OCI-LY7 (cell line): Measurements from ENCODE around the gene FMN1. TPM values are rescaled to one million over a fixed set of nuclear protein-coding genes. Genes with fewer than 3 reads are reported as not detected.

Source experiments
- BruUV-seq: library from RNA; stranded (reverse); fragments of 400-500 nt; replicated peaks from 2 replicates; lab custom pipeline; 2021; lab: Mats Ljungman, UMichigan
- CTCF ChIA-PET: fragments of 300-600 bp; sonication (Branson Sonifier 250); formaldehyde crosslinking; loops from one replicate; lab custom pipeline; 2022; ENCODE audit warnings: antibody characterized with exemption; ENCODE audit not compliant: unreplicated experiment; lab: Charles Lee
- POLR2A ChIA-PET: fragments of 300-600 bp; sonication (Branson Sonifier 250); formaldehyde crosslinking; loops from one replicate; lab custom pipeline; 2022; ENCODE audit warnings: antibody characterized with exemption; lab: Charles Lee
- DNase-seq: peaks from one replicate; pipeline ENCODE4 v3.0.0-alpha.2; 2015; ENCODE audit warnings: low spot score
- H2AFZ ChIP-seq: fragments of 200-600 bp; sonication (generic), shearing (Covaris generic); 2 replicates; pipeline ENCODE4 v1.6.1; 2014; ENCODE audit warnings: mild to moderate bottlenecking, antibody characterized with exemption, low read length, moderate library complexity
- H3K27ac ChIP-seq: fragments of 200-600 bp; sonication (generic); 2 replicates; pipeline ENCODE4 v1.5.1; 2014; ENCODE audit warnings: mixed run types, low read depth, mild to moderate bottlenecking, moderate library complexity, low read length, inconsistent platforms; ENCODE audit not compliant: poor library complexity, severe bottlenecking
- H3K36me3 ChIP-seq: fragments of 200-600 bp; sonication (generic); 2 replicates; pipeline ENCODE4 v1.6.1; 2014; ENCODE audit warnings: mild to moderate bottlenecking, antibody characterized with exemption, low read length, moderate library complexity, mixed read lengths; ENCODE audit not compliant: insufficient read depth
- H3K4me1 ChIP-seq: fragments of 200-600 bp; sonication (generic); 2 replicates; pipeline ENCODE4 v1.5.1; 2014; ENCODE audit warnings: mild to moderate bottlenecking, low read length; ENCODE audit not compliant: insufficient read depth, poor library complexity, severe bottlenecking
- H3K4me2 ChIP-seq: fragments of 200-600 bp; sonication (generic); 2 replicates; pipeline ENCODE4 v1.6.1; 2014; ENCODE audit warnings: mild to moderate bottlenecking, low read length
- H3K4me3 ChIP-seq: fragments of 200-600 bp; sonication (generic); 2 replicates; pipeline ENCODE4 v1.5.1; 2014; ENCODE audit warnings: mild to moderate bottlenecking, low read depth, low read length; ENCODE audit not compliant: poor library complexity, severe bottlenecking
- H3K79me2 ChIP-seq: fragments of 200-600 bp; sonication (generic); 2 replicates; pipeline ENCODE4 v1.6.1; 2016; ENCODE audit warnings: low read depth, mild to moderate bottlenecking, low read length, moderate library complexity, mixed read lengths; ENCODE audit not compliant: insufficient read depth
- H3K9me2 ChIP-seq: fragments of 200-600 bp; sonication (generic); 2 replicates; pipeline ENCODE4 v1.6.1; 2016; ENCODE audit warnings: mild to moderate bottlenecking, low read length, mixed read lengths; ENCODE audit not compliant: insufficient read depth
- H3K9me3 ChIP-seq: fragments of 200-600 bp; sonication (generic); 2 replicates; pipeline ENCODE4 v1.6.1; 2014; ENCODE audit warnings: mild to moderate bottlenecking, mixed run types, low read length, mixed read lengths
- H4K20me1 ChIP-seq: fragments of 200-600 bp; sonication (generic); 2 replicates; pipeline ENCODE4 v1.6.1; 2014; ENCODE audit warnings: mild to moderate bottlenecking, antibody characterized with exemption, low read length, moderate library complexity, mixed read lengths; ENCODE audit not compliant: insufficient read depth
- EZH2phosphoT487 ChIP-seq: fragments of 200-600 bp; sonication (generic); IDR thresholded peaks from 2 replicates; pipeline ENCODE4 v1.6.1; 2018; ENCODE audit warnings: low read depth, borderline replicate concordance, mild to moderate bottlenecking, mixed run types, antibody characterized with exemption, low read length, moderate library complexity, mixed read lengths
- intact Hi-C: fragments of 100-400 bp; cut with micrococcal nuclease; formaldehyde crosslinking; loops from one replicate; pipeline ENCODE4 v1.10.0; 2022; ENCODE audit not compliant: unreplicated experiment
- total RNA-seq, 2 experiments: library from RNA; depleted of rRNA in 1 of 2; stranded (reverse); fragments of >200 nt in 1 of 2; shearing (Covaris generic) in 1 of 2; gene quantifications; 2 replicates each; pipeline ENCODE4 v1.2.3, GENCODE V29; 2014 to 2022
- TF ChIP-seq, protein P1 (sequence below): fragments of 200-600 bp; sonication (generic); conservative IDR thresholded peaks from 2 replicates; pipeline ENCODE4 v1.5.1; 2014; ENCODE audit warnings: mild to moderate bottlenecking, antibody characterized with exemption, low read length, moderate library complexity, mixed read lengths

Gene FMN1
- total RNA-seq, 2 experiments from 2014 or later = 3.2 to 4.2 TPM

GRCh38 chr15:32852017-32852416 lies 342.5 kb downstream of the FMN1 start:
- CTCF ChIA-PET = no interaction called here
- no peak overlapping the region for H3K27ac ChIP-seq
- no TSS peak for BruUV-seq

GRCh38 chr15:32851572-32851971 lies 342.9 kb downstream of the FMN1 start:
- Histone ChIP-seq H2AFZ (no peak overlapping the region), H3K9me2 (no peaks in the 10 kb centered on the region), H3K9me3 (no peaks in the 10 kb centered on the region), H3K4me2 (no peak overlapping the region), H4K20me1 (no peaks in the 10 kb centered on the region), H3K36me3 (no peaks in the 10 kb centered on the region), H3K4me3 (no peak overlapping the region), H3K27ac (no peak overlapping the region), H3K79me2 (no peaks in the 10 kb centered on the region), H3K4me1 (no peaks in the 10 kb centered on the region)
- ChIA-PET POLR2A (interaction anchor here (0.5 to 0.8 kb wide), 2 partner anchors 19 to 60 kb away, joined by 3 to 4 read pairs; no protein-coding TSS in a partner anchor), CTCF (no interaction called here)
- no TSS peak for BruUV-seq
- intact Hi-C loops = no loop called here
- no peak for TF ChIP-seq EZH2phosphoT487
- TF ChIP-seq, protein P1, sequence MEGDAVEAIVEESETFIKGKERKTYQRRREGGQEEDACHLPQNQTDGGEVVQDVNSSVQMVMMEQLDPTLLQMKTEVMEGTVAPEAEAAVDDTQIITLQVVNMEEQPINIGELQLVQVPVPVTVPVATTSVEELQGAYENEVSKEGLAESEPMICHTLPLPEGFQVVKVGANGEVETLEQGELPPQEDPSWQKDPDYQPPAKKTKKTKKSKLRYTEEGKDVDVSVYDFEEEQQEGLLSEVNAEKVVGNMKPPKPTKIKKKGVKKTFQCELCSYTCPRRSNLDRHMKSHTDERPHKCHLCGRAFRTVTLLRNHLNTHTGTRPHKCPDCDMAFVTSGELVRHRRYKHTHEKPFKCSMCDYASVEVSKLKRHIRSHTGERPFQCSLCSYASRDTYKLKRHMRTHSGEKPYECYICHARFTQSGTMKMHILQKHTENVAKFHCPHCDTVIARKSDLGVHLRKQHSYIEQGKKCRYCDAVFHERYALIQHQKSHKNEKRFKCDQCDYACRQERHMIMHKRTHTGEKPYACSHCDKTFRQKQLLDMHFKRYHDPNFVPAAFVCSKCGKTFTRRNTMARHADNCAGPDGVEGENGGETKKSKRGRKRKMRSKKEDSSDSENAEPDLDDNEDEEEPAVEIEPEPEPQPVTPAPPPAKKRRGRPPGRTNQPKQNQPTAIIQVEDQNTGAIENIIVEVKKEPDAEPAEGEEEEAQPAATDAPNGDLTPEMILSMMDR = no peak
- DNase-seq = no peak

More at GRCh38 chr15:32852017-32852416, 342.5 kb downstream of the FMN1 start:
- DNase-seq = no peak
- intact Hi-C loops = no loop called here
- no peaks in the 10 kb centered on the region for H3K36me3 ChIP-seq
- H3K79me2 ChIP-seq = no peaks in the 10 kb centered on the region
- H3K4me2 ChIP-seq = no peak overlapping the region
- H4K20me1 ChIP-seq = no peaks in the 10 kb centered on the region
- no peak for TF ChIP-seq EZH2phosphoT487
- TF ChIP-seq, protein P1 = no peak
- H3K9me3 ChIP-seq = no peaks in the 10 kb centered on the region
- no peaks in the 10 kb centered on the region for H3K9me2 ChIP-seq
- H3K4me1 ChIP-seq = no peaks in the 10 kb centered on the region
- POLR2A ChIA-PET = interaction anchor here (0.5 to 0.8 kb wide), 2 partner anchors 20 to 61 kb away, joined by 3 to 4 read pairs; no protein-coding TSS in a partner anchor
- H2AFZ ChIP-seq = no peak overlapping the region
- no peak overlapping the region for H3K4me3 ChIP-seq
